SK-N-SH (cell line): ENCODE data around the gene PDE4D. TPM values are rescaled to one million over a fixed set of nuclear protein-coding genes. Genes with fewer than 3 reads are reported as not detected.

ENCODE experiments used
- CTCF ChIA-PET: fragments of 300-600, 350-600 bp; formaldehyde crosslinking; extraction: SDS; loops from one replicate; lab custom pipeline; 2021; lab: Yijun Ruan, JAX
- POLR2A ChIA-PET: fragments of 350-600 bp; sonication (Branson Sonifier 250); formaldehyde crosslinking; extraction: SDS; loops from one replicate; lab custom pipeline; 2020; ENCODE audit warnings: antibody characterized with exemption, inconsistent platforms; lab: Yijun Ruan, JAX
- DNase-seq: peaks from one replicate; pipeline ENCODE4 v3.0.0; 2012
- H2AFZ ChIP-seq: fragments of 200-600 bp; sonication (generic); 2 replicates; pipeline ENCODE4 v1.8.1; 2016; ENCODE audit warnings: antibody characterized with exemption, mild to moderate bottlenecking, low read depth
- H3F3A ChIP-seq: fragments of 200-600 bp; sonication (generic); replicated peaks from 2 replicates; pipeline ENCODE3; 2016; ENCODE audit warnings: antibody characterized with exemption, mild to moderate bottlenecking; ENCODE audit not compliant: insufficient read depth
- H3K27ac ChIP-seq, 2 experiments: fragments of 200-500 bp in 1 of 2; fragments of 200-600 bp in 1 of 2; sonication (Bioruptor generic) in 1 of 2; sonication (generic), shearing (Covaris generic) in 1 of 2; 2 replicates each; pipeline versions ENCODE4 v1.5.1 to v1.6.1; 2014 to 2016; ENCODE audit warnings: low read depth in 2 of 2, inconsistent platforms in 1 of 2, low read length in 1 of 2, mild to moderate bottlenecking in 1 of 2, mixed read lengths in 1 of 2
- H3K27me3 ChIP-seq: fragments of 200-600 bp; sonication (generic), shearing (Covaris generic); 2 replicates; pipeline ENCODE4 v1.6.1; 2016; ENCODE audit warnings: mixed run types; ENCODE audit not compliant: insufficient read depth
- H3K36me3 ChIP-seq, 2 experiments: fragments of 200-500 bp in 1 of 2; fragments of 200-600 bp in 1 of 2; sonication (Bioruptor generic) in 1 of 2; sonication (generic) in 1 of 2; replicated peaks in 1 of 2; 2 replicates each; pipeline versions ENCODE3 to v1.5.1; 2014 to 2016; ENCODE audit warnings: low read length in 1 of 2, mild to moderate bottlenecking in 1 of 2; ENCODE audit not compliant: insufficient read depth in 2 of 2, control insufficient read depth in 1 of 2
- H3K4me1 ChIP-seq, 2 experiments: fragments of 200-500 bp in 1 of 2; fragments of 200-600 bp in 1 of 2; sonication (Bioruptor generic) in 1 of 2; sonication (generic), shearing (Covaris generic) in 1 of 2; 2 replicates each; pipeline versions ENCODE4 v1.5.1 to v1.6.1; 2014 to 2016; ENCODE audit warnings: low read depth in 1 of 2, low read length in 1 of 2, mixed run types in 1 of 2; ENCODE audit not compliant: insufficient read depth in 2 of 2, control insufficient read depth in 1 of 2
- H3K4me2 ChIP-seq: fragments of 200-600 bp; sonication (generic), shearing (Covaris generic); 2 replicates; pipeline ENCODE4 v1.6.1; 2017; ENCODE audit warnings: mixed run types
- H3K4me3 ChIP-seq, 2 experiments: fragments of 200-500 bp in 1 of 2; fragments of 200-600 bp in 1 of 2; sonication (Bioruptor generic) in 1 of 2; sonication (generic), shearing (Covaris generic) in 1 of 2; 2 replicates each; pipeline versions ENCODE4 v1.5.1 to v1.8.1; 2014 to 2016; ENCODE audit warnings: low read depth in 2 of 2, inconsistent platforms in 1 of 2, low read length in 1 of 2, mild to moderate bottlenecking in 1 of 2, mixed read lengths in 1 of 2, moderate library complexity in 1 of 2
- H3K79me2 ChIP-seq: fragments of 200-600 bp; sonication (generic); 2 replicates; pipeline ENCODE4 v1.8.1; 2017; ENCODE audit warnings: mild to moderate bottlenecking; ENCODE audit not compliant: insufficient read depth
- H3K9ac ChIP-seq: fragments of 200-600 bp; sonication (generic); 2 replicates; pipeline ENCODE4 v1.6.1; 2017; ENCODE audit warnings: mixed run types
- H3K9me2 ChIP-seq: fragments of 200-600 bp; sonication (generic); 2 replicates; pipeline ENCODE4 v1.6.1; 2017; ENCODE audit warnings: mixed run types
- H3K9me3 ChIP-seq: fragments of 200-600 bp; sonication (generic); 2 replicates; pipeline ENCODE4 v1.6.1; 2017; ENCODE audit warnings: mixed run types, mild to moderate bottlenecking, moderate library complexity
- H4K20me1 ChIP-seq: fragments of 200-600 bp; sonication (generic); 2 replicates; pipeline ENCODE4 v1.6.1; 2017; ENCODE audit warnings: mild to moderate bottlenecking, mixed run types; ENCODE audit not compliant: insufficient read depth
- CHD2 ChIP-seq: fragments of 150-350 bp; IDR thresholded peaks from 2 replicates; pipeline ENCODE4 v1.6.1; 2018; ENCODE audit warnings: low read length; ENCODE audit not compliant: partially characterized antibody
- ELF1 ChIP-seq: IDR thresholded peaks from 2 replicates; pipeline ENCODE4 v1.4.0; 2012
- EZH2phosphoT487 ChIP-seq: fragments of 200-600 bp; sonication (generic); IDR thresholded peaks from 2 replicates; pipeline ENCODE4 v1.6.1; 2017; ENCODE audit warnings: low read depth, mixed run types, mild to moderate bottlenecking, antibody characterized with exemption, moderate library complexity, borderline replicate concordance
- FOSL2 ChIP-seq: IDR thresholded peaks from 2 replicates; pipeline ENCODE4 v1.4.0; 2012; ENCODE audit warnings: low read depth, mild to moderate bottlenecking, moderate library complexity, borderline replicate concordance
- FOXJ3 ChIP-seq: sonication (generic); formaldehyde crosslinking; IDR thresholded peaks from 2 replicates; pipeline ENCODE4 v1.5.1; 2020; ENCODE audit warnings: mild to moderate bottlenecking, missing genetic modification reagents
- GABPA ChIP-seq: IDR thresholded peaks from 2 replicates; pipeline ENCODE4 v1.4.0; 2012; ENCODE audit warnings: low read depth, mild to moderate bottlenecking
- GATA2 ChIP-seq: sonication (generic); formaldehyde crosslinking; IDR thresholded peaks from 2 replicates; pipeline ENCODE4 v1.5.0; 2020; ENCODE audit warnings: mild to moderate bottlenecking, missing genetic modification reagents
- MXI1 ChIP-seq: IDR thresholded peaks from 2 replicates; pipeline ENCODE4 v1.6.1; 2012; ENCODE audit warnings: mild to moderate bottlenecking, low read depth, low read length, improper control_type of control experiment
- NRF1 ChIP-seq: IDR thresholded peaks from 2 replicates; pipeline ENCODE4 v1.6.1; 2012; ENCODE audit warnings: low read depth, mild to moderate bottlenecking, low read length
- RAD21 ChIP-seq: IDR thresholded peaks from 2 replicates; pipeline ENCODE4 v1.6.1; 2012; ENCODE audit warnings: mild to moderate bottlenecking, low read length
- SIN3A ChIP-seq: IDR thresholded peaks from 2 replicates; pipeline ENCODE4 v1.6.1; 2012; ENCODE audit warnings: low read depth, mild to moderate bottlenecking, low read length, moderate library complexity, borderline replicate concordance
- TAF1 ChIP-seq: IDR thresholded peaks from 2 replicates; pipeline ENCODE4 v1.6.1; 2012; ENCODE audit warnings: low read depth, mild to moderate bottlenecking, low read length, moderate library complexity, borderline replicate concordance
- TCF12 ChIP-seq: IDR thresholded peaks from 2 replicates; pipeline ENCODE4 v1.4.0; 2012
- TEAD4 ChIP-seq: IDR thresholded peaks from 2 replicates; pipeline ENCODE4 v1.4.0; 2012; ENCODE audit warnings: mild to moderate bottlenecking, borderline replicate concordance; ENCODE audit not compliant: insufficient read depth
- YY1 ChIP-seq: IDR thresholded peaks from 2 replicates; pipeline ENCODE4 v1.4.0; 2012; ENCODE audit warnings: low read depth, mild to moderate bottlenecking
- polyA plus RNA-seq, 3 experiments: library from polyadenylated mRNA; depleted of rRNA; stranded (reverse); fragments of >200 nt; gene quantifications; 2 replicates each; pipeline ENCODE4 v1.2.3, GENCODE V29; 2012
- TF ChIP-seq, protein P1 (sequence below): IDR thresholded peaks from 2 replicates; pipeline ENCODE4 v1.4.0; 2012; ENCODE audit warnings: low read depth, borderline replicate concordance
- TF ChIP-seq, protein P2 (sequence below): fragments of 150-350 bp; IDR thresholded peaks from 2 replicates; pipeline ENCODE4 v1.6.1; 2017; ENCODE audit warnings: antibody characterized with exemption, low read length, low read depth, borderline replicate concordance
- TF ChIP-seq, protein P3 (sequence below): IDR thresholded peaks from 2 replicates; pipeline ENCODE4 v1.4.0; 2012; ENCODE audit warnings: low read depth
- TF ChIP-seq, protein P4 (sequence below): fragments of 200-600 bp; sonication (generic); IDR thresholded peaks from 2 replicates; pipeline ENCODE4 v1.6.1; 2017; ENCODE audit warnings: antibody characterized with exemption, mild to moderate bottlenecking, moderate library complexity

The PDE4D gene
- polyA plus RNA-seq, 1 of the 3 experiments (the other 2 are of a cell fraction) = 2.4 TPM

DNA sequence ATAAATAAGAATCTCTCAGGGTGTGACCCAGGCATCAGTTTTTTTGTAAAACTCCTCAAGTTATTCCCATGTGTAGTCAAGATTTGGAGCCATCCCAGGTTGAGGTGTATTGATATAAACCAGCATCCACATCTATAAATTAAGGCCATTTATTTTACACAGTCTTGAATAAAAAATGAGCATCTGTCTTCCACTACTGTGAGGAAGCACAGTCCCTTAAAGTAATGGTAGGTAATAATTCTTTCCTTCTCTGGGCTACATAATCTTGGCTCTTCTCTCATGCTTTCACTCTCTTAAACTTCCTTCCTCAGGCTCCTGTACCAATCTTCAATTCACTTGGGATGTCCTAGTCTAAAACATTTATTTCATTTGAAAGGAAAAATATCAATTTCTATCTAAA lies 110.3 kb downstream of the PDE4D start:
- H2AFZ ChIP-seq = no peak overlapping the region
- H3K27ac ChIP-seq = peak overlapping the region in 1 of 2 experiments; percentile 7; a peak in 1 of 4 replicates
- H4K20me1 ChIP-seq = no peaks in the 10 kb centered on the region
- peaks cover 9 to 16% of the 10 kb centered on the region in 2 experiments; a peak in 2 of 4 replicates for H3K4me1 ChIP-seq
- no peaks in the 10 kb centered on the region for H3K79me2 ChIP-seq
- no peak overlapping the region for H3K4me3 ChIP-seq
- no peaks in the 10 kb centered on the region for H3K9me2 ChIP-seq
- H3K9ac ChIP-seq = no peak overlapping the region
- POLR2A ChIA-PET = no interaction called here
- no peak for DNase-seq
- no peaks in the 10 kb centered on the region for H3K27me3 ChIP-seq
- CTCF ChIA-PET = interaction anchor here (1.5 kb wide), 1 partner anchor 277 kb away, joined by 4 read pairs; no protein-coding TSS in a partner anchor
- peaks cover 19% of the 10 kb centered on the region for H3F3A ChIP-seq
- H3K9me3 ChIP-seq = no peaks in the 10 kb centered on the region
- TF ChIP-seq GATA2 (no peak), TAF1 (no peak), NRF1 (no peak), FOXJ3 (CRISPR knock-in tag) (no peak), CHD2 (no peak), ELF1 (no peak), EZH2phosphoT487 (no peak), TCF12 (no peak), TEAD4 (no peak), YY1 (no peak), GABPA (no peak), SIN3A (no peak), RAD21 (no peak), FOSL2 (no peak), MXI1 (no peak)
- TF ChIP-seq, protein P1, sequence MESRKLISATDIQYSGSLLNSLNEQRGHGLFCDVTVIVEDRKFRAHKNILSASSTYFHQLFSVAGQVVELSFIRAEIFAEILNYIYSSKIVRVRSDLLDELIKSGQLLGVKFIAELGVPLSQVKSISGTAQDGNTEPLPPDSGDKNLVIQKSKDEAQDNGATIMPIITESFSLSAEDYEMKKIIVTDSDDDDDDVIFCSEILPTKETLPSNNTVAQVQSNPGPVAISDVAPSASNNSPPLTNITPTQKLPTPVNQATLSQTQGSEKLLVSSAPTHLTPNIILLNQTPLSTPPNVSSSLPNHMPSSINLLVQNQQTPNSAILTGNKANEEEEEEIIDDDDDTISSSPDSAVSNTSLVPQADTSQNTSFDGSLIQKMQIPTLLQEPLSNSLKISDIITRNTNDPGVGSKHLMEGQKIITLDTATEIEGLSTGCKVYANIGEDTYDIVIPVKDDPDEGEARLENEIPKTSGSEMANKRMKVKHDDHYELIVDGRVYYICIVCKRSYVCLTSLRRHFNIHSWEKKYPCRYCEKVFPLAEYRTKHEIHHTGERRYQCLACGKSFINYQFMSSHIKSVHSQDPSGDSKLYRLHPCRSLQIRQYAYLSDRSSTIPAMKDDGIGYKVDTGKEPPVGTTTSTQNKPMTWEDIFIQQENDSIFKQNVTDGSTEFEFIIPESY = no peak
- TF ChIP-seq, protein P2, sequence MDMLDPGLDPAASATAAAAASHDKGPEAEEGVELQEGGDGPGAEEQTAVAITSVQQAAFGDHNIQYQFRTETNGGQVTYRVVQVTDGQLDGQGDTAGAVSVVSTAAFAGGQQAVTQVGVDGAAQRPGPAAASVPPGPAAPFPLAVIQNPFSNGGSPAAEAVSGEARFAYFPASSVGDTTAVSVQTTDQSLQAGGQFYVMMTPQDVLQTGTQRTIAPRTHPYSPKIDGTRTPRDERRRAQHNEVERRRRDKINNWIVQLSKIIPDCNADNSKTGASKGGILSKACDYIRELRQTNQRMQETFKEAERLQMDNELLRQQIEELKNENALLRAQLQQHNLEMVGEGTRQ = no peak
- TF ChIP-seq, protein P3, sequence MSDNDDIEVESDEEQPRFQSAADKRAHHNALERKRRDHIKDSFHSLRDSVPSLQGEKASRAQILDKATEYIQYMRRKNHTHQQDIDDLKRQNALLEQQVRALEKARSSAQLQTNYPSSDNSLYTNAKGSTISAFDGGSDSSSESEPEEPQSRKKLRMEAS = no peak
- TF ChIP-seq, protein P4, sequence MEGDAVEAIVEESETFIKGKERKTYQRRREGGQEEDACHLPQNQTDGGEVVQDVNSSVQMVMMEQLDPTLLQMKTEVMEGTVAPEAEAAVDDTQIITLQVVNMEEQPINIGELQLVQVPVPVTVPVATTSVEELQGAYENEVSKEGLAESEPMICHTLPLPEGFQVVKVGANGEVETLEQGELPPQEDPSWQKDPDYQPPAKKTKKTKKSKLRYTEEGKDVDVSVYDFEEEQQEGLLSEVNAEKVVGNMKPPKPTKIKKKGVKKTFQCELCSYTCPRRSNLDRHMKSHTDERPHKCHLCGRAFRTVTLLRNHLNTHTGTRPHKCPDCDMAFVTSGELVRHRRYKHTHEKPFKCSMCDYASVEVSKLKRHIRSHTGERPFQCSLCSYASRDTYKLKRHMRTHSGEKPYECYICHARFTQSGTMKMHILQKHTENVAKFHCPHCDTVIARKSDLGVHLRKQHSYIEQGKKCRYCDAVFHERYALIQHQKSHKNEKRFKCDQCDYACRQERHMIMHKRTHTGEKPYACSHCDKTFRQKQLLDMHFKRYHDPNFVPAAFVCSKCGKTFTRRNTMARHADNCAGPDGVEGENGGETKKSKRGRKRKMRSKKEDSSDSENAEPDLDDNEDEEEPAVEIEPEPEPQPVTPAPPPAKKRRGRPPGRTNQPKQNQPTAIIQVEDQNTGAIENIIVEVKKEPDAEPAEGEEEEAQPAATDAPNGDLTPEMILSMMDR = no peak
- no peaks in the 10 kb centered on the region for H3K36me3 ChIP-seq
- no peak overlapping the region for H3K4me2 ChIP-seq
